Stimulated activated CD8-positive, alpha-beta memory T cell treated with anti-CD3 and anti-CD28 coated beads, Interleukin-7, amount 100 ng/mL, for 4 hours (primary cell): Measurements from ENCODE around the gene SERPINB7.
"Not testable (repeated sequence)": the region's sequence is repeated elsewhere in the genome, so short reads cannot be mapped to it uniquely, and the experiment has no call there.

Experiments used
- DNase-seq, 2 donors: peaks; one replicate each; pipeline ENCODE4 v3.0.0-alpha.2; 2020; ENCODE audit warnings: low read depth in 2 of 2

The SERPINB7 gene, protein sequence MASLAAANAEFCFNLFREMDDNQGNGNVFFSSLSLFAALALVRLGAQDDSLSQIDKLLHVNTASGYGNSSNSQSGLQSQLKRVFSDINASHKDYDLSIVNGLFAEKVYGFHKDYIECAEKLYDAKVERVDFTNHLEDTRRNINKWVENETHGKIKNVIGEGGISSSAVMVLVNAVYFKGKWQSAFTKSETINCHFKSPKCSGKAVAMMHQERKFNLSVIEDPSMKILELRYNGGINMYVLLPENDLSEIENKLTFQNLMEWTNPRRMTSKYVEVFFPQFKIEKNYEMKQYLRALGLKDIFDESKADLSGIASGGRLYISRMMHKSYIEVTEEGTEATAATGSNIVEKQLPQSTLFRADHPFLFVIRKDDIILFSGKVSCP

DNA sequence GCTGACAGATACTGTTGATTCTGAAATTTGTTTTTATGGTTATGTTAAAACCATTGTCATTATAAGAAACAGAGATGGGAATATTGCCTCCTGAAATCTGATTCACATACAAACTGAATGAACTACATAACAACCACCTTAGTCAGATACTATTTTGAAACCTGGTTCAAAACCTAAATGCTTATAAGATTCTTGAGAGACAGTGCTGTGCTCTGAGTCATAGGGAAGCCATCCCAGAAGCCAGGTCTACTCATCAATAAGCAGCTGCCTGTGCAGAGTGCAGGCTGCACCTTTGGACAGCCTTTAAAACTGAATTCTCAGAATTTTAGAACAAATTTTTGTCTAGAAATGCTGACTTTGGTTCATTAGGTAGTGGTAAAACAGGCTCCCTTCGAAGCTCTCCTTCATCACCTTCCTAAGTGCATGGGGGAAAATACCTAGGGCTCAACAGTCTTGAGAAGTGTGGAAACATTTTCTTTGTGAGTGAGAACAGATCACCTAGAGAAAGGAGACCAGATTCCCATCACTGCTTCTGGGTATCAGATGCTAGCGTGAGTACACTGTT lies at the start of gene SERPINB7:
SERPINB7 (plus strand) TSS at position 253 of the 565 bp plus-strand sequence. CDS start 6,955 bp downstream, outside the sequence.
- no peak for DNase-seq

DNA sequence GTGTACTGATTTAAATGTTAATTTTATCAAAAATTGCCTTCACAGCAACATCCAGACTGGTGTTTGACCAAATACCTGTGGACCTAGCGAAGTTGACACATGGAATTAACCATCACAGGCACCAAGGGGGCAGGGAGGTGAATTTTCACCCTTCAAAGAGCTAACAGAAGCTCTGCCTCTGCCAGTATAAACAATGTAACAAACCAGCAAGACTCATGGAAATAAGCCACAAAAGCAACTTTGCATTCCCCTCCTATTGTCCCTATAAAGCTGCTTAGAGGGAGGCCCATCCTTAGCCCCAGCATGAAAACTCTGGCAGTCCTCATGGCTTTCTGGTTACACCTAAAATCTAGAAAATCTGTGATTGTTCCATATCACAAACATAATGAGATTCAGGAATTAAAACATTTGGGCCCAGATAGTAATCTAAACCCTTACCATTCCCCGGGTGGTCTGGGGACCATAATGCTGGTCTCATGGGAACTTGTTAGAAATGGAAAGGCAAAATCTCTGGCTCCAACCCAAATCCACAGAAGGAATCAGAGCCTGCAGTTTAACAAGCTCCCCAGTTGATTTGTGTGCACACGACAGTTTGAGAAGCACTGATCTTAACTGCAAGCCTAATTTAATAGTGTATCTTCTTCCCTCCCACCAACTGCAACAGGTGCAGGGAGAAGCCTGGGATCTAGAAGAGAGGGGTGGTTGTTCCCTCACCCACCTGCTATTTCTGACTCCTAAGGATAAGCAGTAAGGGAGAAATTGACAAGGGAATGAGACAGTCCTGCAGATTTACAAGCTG lies 49.3 kb upstream of the SERPINB7 start:
- DNase-seq: no peak

DNA sequence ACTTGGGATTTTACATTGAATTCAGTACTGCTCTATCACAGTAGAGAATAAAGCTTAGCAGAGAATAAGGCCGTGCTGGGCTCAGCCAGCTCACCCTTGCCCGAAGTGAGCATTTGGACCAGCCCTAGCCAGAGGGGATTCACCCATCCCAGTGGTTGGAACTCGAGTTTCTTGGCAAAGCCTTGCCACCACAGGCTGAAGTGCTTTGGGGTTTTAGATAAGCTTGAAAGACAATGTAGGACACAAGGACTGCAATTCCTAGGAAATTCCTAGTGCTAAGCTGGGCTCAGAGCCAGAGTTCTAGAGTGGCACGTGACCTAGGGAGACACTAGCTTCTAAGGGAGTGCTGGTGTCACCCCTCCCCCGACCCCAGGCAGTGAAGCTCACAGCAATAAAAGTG lies 44.4 kb upstream of the SERPINB7 start:
- DNase-seq: no peak

DNA sequence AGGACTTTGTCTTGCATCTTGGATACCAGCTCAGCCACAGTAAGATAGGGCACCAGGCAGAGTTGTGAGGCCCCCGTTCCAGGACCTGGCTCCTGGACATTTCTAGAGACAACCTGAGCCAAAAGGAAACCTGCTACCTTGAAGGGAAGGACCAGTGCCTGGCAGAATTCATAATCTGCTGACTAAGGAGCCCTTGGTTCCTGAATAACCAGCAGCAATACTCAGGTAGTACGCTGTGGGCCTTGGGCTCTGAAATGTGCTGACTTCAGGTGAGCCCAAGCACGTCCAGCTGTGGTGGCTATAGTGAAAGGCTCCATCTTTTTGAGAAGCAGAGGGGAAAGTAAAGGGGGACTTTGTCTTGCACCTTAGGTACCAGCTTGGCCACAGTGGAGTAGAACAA lies 44.0 kb upstream of the SERPINB7 start:
- DNase-seq: no peak

- no peak for DNase-seq
These were observed 38.3 kb upstream of the SERPINB7 start for GRCh38 chr18:63736876-63737275.

DNA sequence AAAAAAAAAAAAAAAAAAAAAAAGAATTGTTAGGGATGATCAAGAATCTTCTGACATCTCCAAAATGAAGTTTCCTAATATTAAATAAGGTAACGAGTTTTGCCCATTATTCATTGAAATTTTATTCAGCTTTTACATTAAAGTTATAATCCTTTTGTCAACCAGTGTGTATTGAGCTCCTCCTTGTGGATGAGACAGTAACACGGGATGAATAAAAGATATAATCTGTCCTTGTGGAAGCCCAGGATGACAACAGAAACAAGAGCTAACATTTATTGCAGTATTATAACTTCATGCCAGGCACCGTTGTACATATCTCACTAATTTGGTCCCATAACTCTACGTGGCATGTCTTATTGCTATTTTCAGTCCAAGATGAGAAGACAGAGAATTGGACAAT lies 33.4 kb upstream of the SERPINB7 start:
- DNase-seq: no peak

DNA sequence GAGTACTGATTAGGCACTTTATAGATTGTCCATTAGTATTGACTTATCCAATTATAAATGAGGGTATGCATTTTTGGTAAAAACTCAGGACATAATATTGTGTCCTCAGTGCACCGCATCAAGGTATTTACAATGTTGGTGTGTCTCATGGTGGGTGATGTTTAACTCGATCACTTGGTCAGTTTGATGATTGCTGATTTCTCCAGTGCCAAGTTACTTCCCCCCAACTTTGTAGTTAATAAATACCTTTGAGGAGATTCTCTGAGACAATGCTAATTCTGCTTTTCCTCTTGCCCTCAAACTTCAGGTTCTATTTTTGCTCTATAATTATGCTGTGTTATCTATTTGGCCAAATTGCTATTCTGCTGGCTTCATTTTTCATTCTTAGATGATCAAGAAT lies 28.2 kb upstream of the SERPINB7 start:
- no peak for DNase-seq

GRCh38 chr18:63749489-63749888 lies 25.7 kb upstream of the SERPINB7 start:
- DNase-seq: no peak

- no peak for DNase-seq
These were observed 22.6 kb upstream of the SERPINB7 start for GRCh38 chr18:63752636-63753035.

- no peak for DNase-seq
These were observed 21.5 kb upstream of the SERPINB7 start for GRCh38 chr18:63753676-63754075.

- DNase-seq: no peak
These were observed 17.7 kb upstream of the SERPINB7 start for GRCh38 chr18:63757541-63757940.

DNA sequence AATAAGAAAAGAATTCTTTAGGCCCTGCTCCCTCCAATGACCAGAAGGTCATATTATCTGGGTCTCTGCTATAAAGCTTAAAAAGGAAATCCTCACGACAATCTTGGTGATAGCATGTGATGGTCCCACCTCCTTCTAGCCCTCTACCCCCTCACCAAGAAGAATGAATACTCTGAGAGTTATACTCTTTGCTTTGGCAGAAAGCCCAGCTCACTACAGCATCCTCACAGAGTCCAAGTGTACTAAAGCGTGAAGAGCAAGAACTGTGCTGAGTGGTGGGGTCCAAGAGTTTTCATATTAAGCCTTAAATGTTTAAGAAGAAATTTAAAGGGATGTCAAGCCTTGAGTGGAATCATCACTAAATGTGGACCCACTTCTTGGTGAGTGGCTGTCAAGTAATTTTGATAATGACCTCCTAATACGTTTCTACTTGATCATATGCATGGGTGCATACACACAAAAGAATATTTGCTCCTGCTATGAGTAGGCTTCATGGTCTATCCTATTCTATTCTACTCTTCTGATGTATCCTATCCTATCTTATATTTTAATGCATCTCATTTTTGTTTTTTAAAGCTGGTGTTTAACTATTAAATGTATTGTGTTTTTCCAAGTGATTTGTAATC lies 16.5 kb upstream of the SERPINB7 start:
- DNase-seq: no peak

DNA sequence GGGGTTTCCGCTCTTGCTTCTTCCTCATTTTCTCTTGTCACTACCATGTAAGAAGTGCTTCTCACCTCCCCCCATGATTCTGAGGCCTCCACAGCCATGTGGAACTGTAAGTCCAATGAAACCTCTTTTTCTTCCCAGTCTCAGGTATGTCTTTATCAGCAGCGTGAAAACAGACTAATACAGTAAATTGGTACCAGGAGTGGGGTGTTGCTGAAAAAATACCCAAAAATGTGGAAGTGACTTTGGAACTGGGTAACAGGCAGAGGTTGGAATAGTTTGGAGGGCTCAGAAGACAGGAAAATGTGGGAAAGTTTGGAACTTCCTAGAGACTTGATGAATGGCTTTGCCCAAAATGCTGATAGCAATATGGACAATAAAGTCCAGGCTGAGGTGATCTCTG lies 15.4 kb upstream of the SERPINB7 start:
- not testable (repeated sequence) for DNase-seq

- no peak for DNase-seq
These were observed 12.7 kb upstream of the SERPINB7 start for GRCh38 chr18:63762518-63762917.

DNA sequence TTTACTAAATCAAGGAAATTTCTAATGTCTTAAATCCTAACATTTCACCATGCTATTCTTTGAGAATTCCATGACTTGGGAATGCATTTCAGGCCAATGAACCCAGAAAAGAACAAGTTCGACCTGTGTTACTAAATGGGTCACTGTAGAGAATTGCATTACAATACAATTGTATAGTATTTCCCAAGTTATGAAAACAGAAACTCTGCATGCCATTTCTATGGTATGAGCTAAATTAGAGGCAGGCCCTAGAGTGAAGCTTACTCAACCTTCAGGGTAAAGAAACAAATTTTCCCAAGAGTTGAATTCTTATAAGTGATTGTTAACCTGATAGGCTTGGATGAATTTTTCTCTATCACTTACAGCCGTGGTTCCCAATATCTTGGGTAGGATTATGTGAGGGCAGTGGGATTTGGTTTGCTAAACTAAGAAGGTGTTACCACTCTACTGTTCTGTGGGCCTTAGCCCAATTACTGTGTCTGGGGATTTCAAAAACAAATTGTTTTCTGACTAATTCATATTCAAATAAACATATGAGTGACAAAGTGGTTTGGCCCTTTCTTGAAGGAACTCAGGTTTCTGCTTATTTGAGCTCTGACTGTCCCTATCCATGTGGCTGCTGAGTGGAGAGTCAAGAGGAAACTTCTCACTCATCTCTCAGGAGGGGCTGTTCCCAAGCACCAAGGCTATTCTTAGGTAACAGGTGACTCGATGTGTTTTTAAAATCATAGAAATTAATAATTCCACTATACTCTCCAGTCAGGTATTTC lies 11.2 kb upstream of the SERPINB7 start:
- DNase-seq: no peak

DNA sequence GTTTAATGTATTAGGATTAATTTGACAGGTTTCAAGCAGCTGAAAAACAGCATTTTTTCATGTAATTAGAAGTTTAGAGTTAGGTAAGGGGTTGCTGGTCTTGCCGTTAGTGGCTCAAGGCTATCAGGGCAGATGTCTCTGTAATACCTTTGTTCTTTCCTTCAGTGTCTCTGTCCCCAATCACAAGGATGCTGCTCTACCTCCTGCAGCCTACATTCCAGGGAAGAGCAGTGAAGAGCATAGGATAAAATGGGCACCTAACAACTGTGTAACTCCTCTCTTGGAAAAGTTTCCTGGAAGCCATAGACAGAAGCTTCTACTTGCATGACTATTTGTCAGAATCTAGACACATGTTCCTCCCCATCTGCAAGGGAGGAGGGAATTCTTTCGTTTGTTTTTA lies 9.4 kb upstream of the SERPINB7 start:
- no peak for DNase-seq

- no peak for DNase-seq
These were observed 1.7 kb upstream of the SERPINB7 start for GRCh38 chr18:63773551-63773950.

- DNase-seq: no peak
These were observed 707 bp upstream of the SERPINB7 start for GRCh38 chr18:63774511-63774910.

GRCh38 chr18:63779386-63779785 lies 4.2 kb downstream of the SERPINB7 start:
- DNase-seq: no peak

DNA sequence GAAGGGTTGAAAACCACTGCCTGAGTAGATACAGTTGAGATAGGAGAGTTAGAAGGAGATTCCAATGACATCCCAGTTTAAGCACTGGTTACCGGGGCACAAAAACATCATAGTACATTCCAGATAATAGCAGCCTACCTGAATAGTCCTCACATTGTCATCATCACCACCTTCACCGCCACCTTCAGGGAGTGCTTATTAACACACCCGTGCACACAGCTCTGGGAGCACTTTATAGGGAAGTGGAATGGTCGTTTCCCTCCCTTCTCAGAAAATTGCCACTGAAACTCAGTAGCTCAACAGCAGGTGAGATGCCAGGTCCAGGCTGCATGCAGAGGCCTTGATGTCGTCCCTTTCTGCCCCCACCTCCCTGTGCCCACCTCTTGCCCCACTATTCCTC lies 8.2 kb downstream of the SERPINB7 start:
- no peak for DNase-seq

DNA sequence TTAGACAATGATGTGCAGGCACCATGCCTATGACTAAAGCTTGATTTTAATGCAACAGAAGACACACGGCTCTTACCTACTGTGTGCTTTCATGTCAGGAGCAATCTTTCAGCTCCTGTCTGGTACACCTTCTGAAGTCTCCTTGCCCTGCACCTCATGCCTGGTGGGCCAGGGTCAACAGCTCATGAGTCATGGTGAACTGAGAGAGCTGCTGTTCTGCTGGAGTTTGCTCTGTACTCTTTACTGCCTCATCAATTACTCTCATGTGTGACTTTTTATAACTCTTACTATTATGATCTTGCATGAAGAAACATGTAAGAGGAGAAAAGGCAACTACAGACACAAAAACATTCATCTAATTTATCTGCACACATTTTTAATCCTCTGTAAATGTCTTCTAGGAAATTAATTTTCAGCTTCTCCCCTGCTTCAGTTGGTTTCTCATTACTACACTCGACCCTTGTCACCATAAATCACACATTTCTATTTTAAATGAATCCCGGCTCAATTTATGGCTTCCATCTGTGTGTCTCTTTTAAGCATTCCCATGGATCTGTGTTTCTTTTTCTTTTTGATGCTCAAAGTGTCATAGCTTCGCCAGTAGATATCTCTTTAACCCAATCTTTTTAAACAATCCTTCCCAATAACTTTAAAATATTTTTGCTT lies 9.7 kb downstream of the SERPINB7 start:
- DNase-seq: no peak
